IMR-90 (cell line): ENCODE results near the gene NOS1AP. TPM values are rescaled to one million over a fixed set of nuclear protein-coding genes. Genes with fewer than 3 reads are reported as not detected.

Experiments used
- ATAC-seq: fragments of 200-7000 bp; cut with Tn5 transposase; 2 replicates; pipeline ENCODE4 v1.9.1; 2020; ENCODE audit warnings: low read depth, mild to moderate bottlenecking, moderate library complexity
- BruUV-seq: library from RNA; stranded (reverse); fragments of 400-500 nt; replicated peaks from 2 replicates; lab custom pipeline; 2021; lab: Mats Ljungman, UMichigan
- CTCF ChIA-PET: fragments of 300-600 bp; formaldehyde crosslinking; extraction: SDS; loops from one replicate; lab custom pipeline; 2021; ENCODE audit warnings: antibody characterized with exemption; lab: Yijun Ruan, JAX
- POLR2A ChIA-PET: fragments of 300-600 bp; sonication (Branson Sonifier 250); formaldehyde crosslinking; loops from one replicate; lab custom pipeline; 2022; ENCODE audit warnings: antibody characterized with exemption; ENCODE audit not compliant: unreplicated experiment; lab: Charles Lee
- DNase-seq: peaks from one replicate; pipeline ENCODE4 v3.0.0; 2013
- H2AFZ ChIP-seq: replicated peaks from 2 replicates; pipeline ENCODE3; 2013; ENCODE audit warnings: low read length, mild to moderate bottlenecking; ENCODE audit not compliant: poor library complexity
- H2AK5ac ChIP-seq: 2 replicates; pipeline ENCODE4 v1.6.1; 2013; ENCODE audit warnings: low read depth, low read length, inconsistent platforms
- H2AK9ac ChIP-seq: replicated peaks from 2 replicates; pipeline ENCODE3; 2013; ENCODE audit warnings: mild to moderate bottlenecking, low read depth, low read length, moderate library complexity; ENCODE audit not compliant: poor library complexity
- H2BK120ac ChIP-seq: 2 replicates; pipeline ENCODE4 v1.6.1; 2013; ENCODE audit warnings: low read depth, low read length, inconsistent platforms
- H2BK15ac ChIP-seq: 3 replicates; pipeline ENCODE4 v1.6.1; 2013; ENCODE audit warnings: low read depth, low read length, inconsistent platforms
- H2BK20ac ChIP-seq: 2 replicates; pipeline ENCODE4 v1.6.1; 2013; ENCODE audit warnings: low read depth, mild to moderate bottlenecking, inconsistent platforms, low read length, moderate library complexity
- H2BK5ac ChIP-seq: 2 replicates; pipeline ENCODE4 v1.6.1; 2013; ENCODE audit warnings: mild to moderate bottlenecking, low read depth, low read length, inconsistent platforms; ENCODE audit not compliant: poor library complexity, severe bottlenecking
- H3K14ac ChIP-seq: replicated peaks from 2 replicates; pipeline ENCODE4 v1.6.1; 2013; ENCODE audit warnings: low read depth, low read length, inconsistent platforms
- H3K18ac ChIP-seq: 2 replicates; pipeline ENCODE4 v1.6.1; 2013; ENCODE audit warnings: low read depth, low read length, control low read depth
- H3K23ac ChIP-seq: 2 replicates; pipeline ENCODE4 v1.6.1; 2013; ENCODE audit warnings: low read depth, low read length, inconsistent platforms
- H3K27ac ChIP-seq: 2 replicates; pipeline ENCODE4 v1.5.1; 2013; ENCODE audit warnings: mild to moderate bottlenecking, control low read depth, low read length; ENCODE audit not compliant: insufficient read depth
- H3K27me3 ChIP-seq: 2 replicates; pipeline ENCODE4 v1.6.1; 2013; ENCODE audit warnings: low read length; ENCODE audit not compliant: control insufficient read depth, insufficient read depth
- H3K36me3 ChIP-seq: 2 replicates; pipeline ENCODE4 v1.6.1; 2013; ENCODE audit warnings: low read length, mixed read lengths; ENCODE audit not compliant: control insufficient read depth, insufficient read depth
- H3K4ac ChIP-seq: 2 replicates; pipeline ENCODE4 v1.6.1; 2013; ENCODE audit warnings: low read depth, low read length, inconsistent platforms
- H3K4me1 ChIP-seq: 2 replicates; pipeline ENCODE4 v1.6.1; 2013; ENCODE audit warnings: low read length, mixed read lengths; ENCODE audit not compliant: control insufficient read depth, insufficient read depth
- H3K4me2 ChIP-seq: 2 replicates; pipeline ENCODE4 v1.6.1; 2013; ENCODE audit warnings: low read depth, mild to moderate bottlenecking, control low read depth, low read length, moderate library complexity
- H3K4me3 ChIP-seq: 2 replicates; pipeline ENCODE4 v1.5.1; 2013; ENCODE audit warnings: low read depth, mild to moderate bottlenecking, control low read depth, low read length, moderate library complexity; ENCODE audit not compliant: insufficient read depth
- H3K56ac ChIP-seq: 2 replicates; pipeline ENCODE4 v1.6.1; 2013; ENCODE audit warnings: low read length, inconsistent platforms; ENCODE audit not compliant: insufficient read depth; ENCODE audit errors: extremely low read depth
- H3K79me1 ChIP-seq, 2 experiments: 2 replicates each; pipeline ENCODE4 v1.6.1; 2013; ENCODE audit warnings: low read length in 2 of 2, inconsistent platforms in 1 of 2, low read depth in 1 of 2
- H3K9ac ChIP-seq: 2 replicates; pipeline ENCODE4 v1.6.1; 2013; ENCODE audit warnings: low read depth, low read length, control low read depth
- H3K9me1 ChIP-seq: 2 replicates; pipeline ENCODE4 v1.6.1; 2013; ENCODE audit warnings: low read length, inconsistent platforms; ENCODE audit not compliant: insufficient read depth
- H3K9me3 ChIP-seq: 2 replicates; pipeline ENCODE4 v1.6.1; 2013; ENCODE audit warnings: low read length; ENCODE audit not compliant: control insufficient read depth, insufficient read depth
- H4K20me1 ChIP-seq: 2 replicates; pipeline ENCODE4 v1.6.1; 2013; ENCODE audit warnings: low read length, inconsistent platforms; ENCODE audit not compliant: insufficient read depth
- H4K5ac ChIP-seq: 2 replicates; pipeline ENCODE4 v1.6.1; 2013; ENCODE audit warnings: mild to moderate bottlenecking, low read depth, low read length, control low read depth
- H4K8ac ChIP-seq, 2 experiments: 2 replicates each; pipeline ENCODE4 v1.6.1; 2013; ENCODE audit warnings: low read depth in 2 of 2, low read length in 2 of 2, control low read depth in 1 of 2, inconsistent platforms in 1 of 2
- H4K91ac ChIP-seq: 2 replicates; pipeline ENCODE4 v1.6.1; 2013; ENCODE audit warnings: low read depth, low read length, inconsistent platforms; ENCODE audit not compliant: insufficient read depth
- CEBPB ChIP-seq: IDR thresholded peaks from 2 replicates; pipeline ENCODE4 v1.6.1; 2012; ENCODE audit warnings: low read depth, low read length, improper control_type of control experiment
- MAZ ChIP-seq: IDR thresholded peaks from 2 replicates; pipeline ENCODE4 v1.6.1; 2012; ENCODE audit warnings: low read depth, mild to moderate bottlenecking, low read length, improper control_type of control experiment, moderate library complexity, borderline replicate concordance
- POLR2A ChIP-seq: IDR thresholded peaks from 2 replicates; pipeline ENCODE4 v1.6.1; 2012; ENCODE audit warnings: mild to moderate bottlenecking, low read depth, low read length
- RCOR1 ChIP-seq: IDR thresholded peaks from 2 replicates; pipeline ENCODE4 v1.6.1; 2012; ENCODE audit warnings: mild to moderate bottlenecking, low read length, improper control_type of control experiment; ENCODE audit not compliant: insufficient replicate concordance
- RFX5 ChIP-seq: IDR thresholded peaks from 2 replicates; pipeline ENCODE4 v1.8.0; 2012; ENCODE audit warnings: low read depth, mild to moderate bottlenecking, low read length, moderate library complexity
- SMC3 ChIP-seq: fragments of 150-350 bp; IDR thresholded peaks from 2 replicates; pipeline ENCODE4 v1.6.1; 2016; ENCODE audit warnings: low read depth, mild to moderate bottlenecking, antibody characterized with exemption, low read length, moderate library complexity
- WGBS, 2 experiments: methylation state at CpG; one replicate each; pipeline versions ENCODE4 v1.1.5 to v1.1.7; 2013; ENCODE audit warnings: missing lambda C conversion rate in 2 of 2; ENCODE audit not compliant: insufficient read length in 1 of 2; ENCODE audit errors: extremely low coverage in 2 of 2; 5-methylcytosine and 5-hydroxymethylcytosine counted together
- dilution Hi-C: fragments of 300-500 bp; cut with HindIII; formaldehyde crosslinking; loops from one replicate; pipeline ENCODE4 v1.14.3; 2018; ENCODE audit warnings: low sequenced_read_pairs; ENCODE audit not compliant: unreplicated experiment
- in situ Hi-C: fragments of 300-500 bp; cut with MboI; formaldehyde crosslinking; loops from 3 replicates; pipeline ENCODE4 v1.14.3; 2019; ENCODE audit warnings: low sequenced_read_pairs, inconsistent platforms, mixed read lengths
- intact Hi-C: fragments of 100-400 bp; cut with micrococcal nuclease; formaldehyde crosslinking; loops from 2 replicates; pipeline ENCODE4 v1.10.0; 2022
- polyA plus RNA-seq, 3 experiments: library from polyadenylated mRNA; depleted of rRNA; stranded (reverse); fragments of >200 nt; gene quantifications; 2 replicates each; pipeline ENCODE4 v1.2.3, GENCODE V29; 2012; ENCODE audit warnings: low replicate concordance in 1 of 3
- total RNA-seq: library from RNA; depleted of rRNA; stranded (reverse); fragments of >200 nt; gene quantifications from 2 replicates; pipeline ENCODE4 v1.2.3, GENCODE V29; 2012

NOS1AP gene
- total and polyA plus RNA-seq, 2 of the 4 experiments (the other 2 are of a cell fraction), result 0.18 to 0.19 TPM

- Histone ChIP-seq H3K4me1 (no peaks in the 10 kb centered on the region), H2BK120ac (no peak overlapping the region), H2AK9ac (no peak overlapping the region), H4K5ac (no peak overlapping the region), H2BK20ac (no peak overlapping the region), H3K4ac (no peak overlapping the region), H2AK5ac (no peak overlapping the region), H3K9me3 (no peaks in the 10 kb centered on the region), H4K20me1 (no peaks in the 10 kb centered on the region), H2AFZ (no peak overlapping the region), H4K8ac (no peak overlapping the region), H3K14ac (no peak overlapping the region), H3K27me3 (peaks cover 14% of the 10 kb centered on the region), H2BK15ac (no peak overlapping the region), H4K91ac (no peak overlapping the region), H2BK5ac (no peak overlapping the region), H3K23ac (no peak overlapping the region), H3K4me3 (no peak overlapping the region), H3K79me1 (no peaks in the 10 kb centered on the region), H3K9ac (no peak overlapping the region), H3K9me1 (no peaks in the 10 kb centered on the region), H3K56ac (no peak overlapping the region), H3K18ac (no peak overlapping the region), H3K36me3 (no peaks in the 10 kb centered on the region), H3K4me2 (no peak overlapping the region), H3K27ac (no peak overlapping the region)
- ATAC-seq (no peak), DNase-seq (no peak)
- in situ Hi-C loops, result no loop called here
- 67% methylated on average over 2 of the region's 9 CpGs; no CpG with 5 or more reads in 1 of the 2 experiments for WGBS, 2 experiments
- CTCF ChIA-PET, result no interaction called here
- intact Hi-C loops, result no loop called here
- dilution Hi-C loops, result no loop called here
- TF ChIP-seq RFX5 (no peak), MAZ (no peak), RCOR1 (no peak), POLR2A (no peak), CEBPB (no peak), SMC3 (no peak)
- no TSS peak for BruUV-seq
- POLR2A ChIA-PET, result no interaction called here
These were observed 97.6 kb downstream of the NOS1AP start for GRCh38 chr1:162166917-162167615.
